Loucy (cell line): ENCODE measurements around the gene SLC25A13.
A peak's percentile ranks its signal among the peaks of the same experiment; 100 is the strongest.

Experiments
- H2AFZ ChIP-seq: fragments of 200-600 bp; sonication (generic); 2 replicates; pipeline ENCODE4 v1.6.0; 2016; ENCODE audit warnings: antibody characterized with exemption, mild to moderate bottlenecking, low read length, moderate library complexity
- H3F3A ChIP-seq: fragments of 200-600 bp; 2 replicates; pipeline ENCODE4 v1.6.0; 2016; ENCODE audit warnings: antibody characterized with exemption, low read depth, mild to moderate bottlenecking
- H3K27me3 ChIP-seq: fragments of 200-600 bp; sonication (generic); 2 replicates; pipeline ENCODE4 v1.6.1; 2014; ENCODE audit warnings: low read length, mild to moderate bottlenecking; ENCODE audit not compliant: insufficient read depth, poor library complexity, severe bottlenecking
- H3K36me3 ChIP-seq: fragments of 200-600 bp; sonication (generic); 2 replicates; pipeline ENCODE4 v1.6.1; 2016; ENCODE audit warnings: low read length; ENCODE audit not compliant: insufficient read depth
- H3K4me1 ChIP-seq: fragments of 200-600 bp; sonication (generic); 2 replicates; pipeline ENCODE4 v1.5.1; 2014; ENCODE audit warnings: low read length, mild to moderate bottlenecking; ENCODE audit not compliant: insufficient read depth, poor library complexity, severe bottlenecking
- H3K4me2 ChIP-seq: fragments of 200-600 bp; sonication (generic); 2 replicates; pipeline ENCODE4 v1.6.0; 2014; ENCODE audit warnings: antibody characterized with exemption, low read length, low read depth, mild to moderate bottlenecking; ENCODE audit not compliant: poor library complexity, severe bottlenecking
- H3K4me3 ChIP-seq: fragments of 200-600 bp; sonication (generic); 2 replicates; pipeline ENCODE4 v1.5.1; 2014; ENCODE audit warnings: low read length, mild to moderate bottlenecking, mixed read lengths; ENCODE audit not compliant: poor library complexity, severe bottlenecking
- H3K79me2 ChIP-seq: fragments of 200-600 bp; sonication (generic); 2 replicates; pipeline ENCODE4 v1.6.1; 2014; ENCODE audit warnings: low read length; ENCODE audit not compliant: insufficient read depth
- H3K9ac ChIP-seq: fragments of 200-600 bp; sonication (generic); 2 replicates; pipeline ENCODE4 v1.6.0; 2014; ENCODE audit warnings: mild to moderate bottlenecking, low read depth, low read length, moderate library complexity; ENCODE audit not compliant: poor library complexity, severe bottlenecking
- H3K9me2 ChIP-seq: fragments of 200-600 bp; sonication (generic); replicated peaks from 2 replicates; pipeline ENCODE4 v1.6.1; 2016; ENCODE audit warnings: low read depth, low read length, mixed read lengths
- H3K9me3 ChIP-seq: fragments of 200-600 bp; sonication (generic); 2 replicates; pipeline ENCODE4 v1.6.1; 2014; ENCODE audit warnings: mild to moderate bottlenecking, antibody characterized with exemption, low read length, low read depth; ENCODE audit not compliant: insufficient read depth
- H4K20me1 ChIP-seq: fragments of 200-600 bp; sonication (generic); 2 replicates; pipeline ENCODE4 v1.6.0; 2014; ENCODE audit warnings: antibody characterized with exemption, low read length, mild to moderate bottlenecking; ENCODE audit not compliant: insufficient read depth, poor library complexity, severe bottlenecking
- CTCF ChIP-seq: fragments of 200-600 bp; sonication (generic); conservative IDR thresholded peaks from 2 replicates; pipeline ENCODE4 v1.5.1; 2014; ENCODE audit warnings: mild to moderate bottlenecking, antibody characterized with exemption, low read length
- EZH2phosphoT487 ChIP-seq: fragments of 200-600 bp; IDR thresholded peaks from 2 replicates; pipeline ENCODE4 v1.6.1; 2018; ENCODE audit warnings: antibody characterized with exemption, mild to moderate bottlenecking, moderate library complexity, borderline replicate concordance

SLC25A13 gene

GRCh38 chr7:96287559-96287958 is 34.3 kb downstream of the SLC25A13 start:
- no peak overlapping the region for H2AFZ ChIP-seq
- TF ChIP-seq CTCF (no peak), EZH2phosphoT487 (no peak)

GRCh38 chr7:96287132-96287531 is 34.8 kb downstream of the SLC25A13 start:
- no peak overlapping the region for H2AFZ ChIP-seq
- no peak overlapping the region for H3K4me3 ChIP-seq
- H4K20me1 ChIP-seq: peaks cover 10% of the 10 kb centered on the region
- TF ChIP-seq EZH2phosphoT487 (no peak), CTCF (no peak)
- H3F3A ChIP-seq: 0 out of 2 replicates have a peak, but pooled peaks cover 5% of the 10 kb centered on the region
- no peaks in the 10 kb centered on the region for H3K27me3 ChIP-seq
- no peak overlapping the region for H3K4me2 ChIP-seq
- peaks cover 41% of the 10 kb centered on the region for H3K79me2 ChIP-seq
- no peaks in the 10 kb centered on the region; the same call in 1 of the 2 replicates for H3K36me3 ChIP-seq
- H3K9ac ChIP-seq: no peak overlapping the region
- peaks cover 29% of the 10 kb centered on the region for H3K4me1 ChIP-seq
- no peaks in the 10 kb centered on the region; the same call in 1 of the 2 replicates for H3K9me3 ChIP-seq
- no peaks in the 10 kb centered on the region for H3K9me2 ChIP-seq

More at GRCh38 chr7:96287559-96287958, 34.3 kb downstream of the SLC25A13 start:
- H3K4me3 ChIP-seq: no peak overlapping the region
- H3K79me2 ChIP-seq: peaks cover 37% of the 10 kb centered on the region
- H3K9me3 ChIP-seq: no peaks in the 10 kb centered on the region; the same call in 1 of the 2 replicates
- no peaks in the 10 kb centered on the region for H3K27me3 ChIP-seq
- peaks cover 29% of the 10 kb centered on the region for H3K4me1 ChIP-seq
- H3K36me3 ChIP-seq: no peaks in the 10 kb centered on the region; the same call in 1 of the 2 replicates
- peaks cover 7% of the 10 kb centered on the region for H4K20me1 ChIP-seq
- no peaks in the 10 kb centered on the region for H3K9me2 ChIP-seq
- H3K9ac ChIP-seq: no peak overlapping the region
- 0 out of 2 replicates have a peak, but pooled peaks cover 5% of the 10 kb centered on the region for H3F3A ChIP-seq
- no peak overlapping the region for H3K4me2 ChIP-seq

GRCh38 chr7:96285579-96285978 is 36.3 kb downstream of the SLC25A13 start:
- peaks cover 10% of the 10 kb centered on the region for H4K20me1 ChIP-seq
- H3F3A ChIP-seq: 0 out of 2 replicates have a peak, but pooled peaks cover 5% of the 10 kb centered on the region
- H3K27me3 ChIP-seq: no peaks in the 10 kb centered on the region
- H2AFZ ChIP-seq: no peak overlapping the region
- H3K4me1 ChIP-seq: peaks cover 33% of the 10 kb centered on the region
- H3K9me2 ChIP-seq: no peaks in the 10 kb centered on the region
- H3K9me3 ChIP-seq: no peaks in the 10 kb centered on the region; the same call in 1 of the 2 replicates
- H3K4me3 ChIP-seq: peak overlapping the region; percentile 48
- peak overlapping the region; percentile 64 for H3K4me2 ChIP-seq
- H3K9ac ChIP-seq: no peak overlapping the region
- no peak for TF ChIP-seq EZH2phosphoT487
- TF ChIP-seq CTCF: no peak
- H3K79me2 ChIP-seq: peaks cover 55% of the 10 kb centered on the region
- peaks cover 3% of the 10 kb centered on the region; the same call in 1 of the 2 replicates for H3K36me3 ChIP-seq
